NCI-H345 (cell line): ENCODE data around the gene XYLT1.

Experiments
- DNase-seq: peaks from one replicate; lab custom pipeline; 2025; lab: John Stamatoyannopoulos, UW

The XYLT1 gene

GRCh38 chr16:17374668-17375255 is 96.0 kb downstream of the XYLT1 start:
- no peak for DNase-seq

GRCh38 chr16:17373533-17373932 is 97.2 kb downstream of the XYLT1 start:
- no peak for DNase-seq

GRCh38 chr16:17372386-17372785 is 98.4 kb downstream of the XYLT1 start:
- DNase-seq = no peak

- no peak for DNase-seq
Measured at GRCh38 chr16:17371299-17371698, 99.5 kb downstream of the XYLT1 start.

DNA sequence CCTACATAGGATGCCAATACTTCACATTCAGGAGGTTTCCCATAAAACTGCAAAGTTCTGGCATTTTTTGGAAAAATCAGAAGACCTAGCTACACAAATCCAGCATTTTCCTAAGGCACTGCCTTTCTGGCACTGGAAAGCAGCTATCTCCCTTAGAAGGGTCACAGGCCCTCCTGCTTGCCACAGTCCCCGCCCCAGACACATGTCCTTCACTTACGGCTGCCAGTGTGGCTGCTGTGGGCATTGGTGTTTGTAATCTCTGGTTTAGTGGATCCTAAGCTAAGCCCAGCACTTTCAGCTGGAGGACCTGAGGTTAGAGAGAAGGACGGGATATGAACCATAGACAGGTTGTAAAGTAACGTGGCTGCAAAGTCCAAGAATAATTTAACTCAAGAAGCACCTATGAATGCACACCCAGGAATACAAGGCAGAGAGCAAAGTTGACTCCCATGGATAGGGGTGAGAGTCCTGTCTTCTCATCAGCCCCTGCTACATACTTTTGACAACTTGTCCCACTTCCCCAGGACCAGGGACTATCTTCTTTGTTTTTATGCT is 100.0 kb downstream of the XYLT1 start:
- no peak for DNase-seq

DNA sequence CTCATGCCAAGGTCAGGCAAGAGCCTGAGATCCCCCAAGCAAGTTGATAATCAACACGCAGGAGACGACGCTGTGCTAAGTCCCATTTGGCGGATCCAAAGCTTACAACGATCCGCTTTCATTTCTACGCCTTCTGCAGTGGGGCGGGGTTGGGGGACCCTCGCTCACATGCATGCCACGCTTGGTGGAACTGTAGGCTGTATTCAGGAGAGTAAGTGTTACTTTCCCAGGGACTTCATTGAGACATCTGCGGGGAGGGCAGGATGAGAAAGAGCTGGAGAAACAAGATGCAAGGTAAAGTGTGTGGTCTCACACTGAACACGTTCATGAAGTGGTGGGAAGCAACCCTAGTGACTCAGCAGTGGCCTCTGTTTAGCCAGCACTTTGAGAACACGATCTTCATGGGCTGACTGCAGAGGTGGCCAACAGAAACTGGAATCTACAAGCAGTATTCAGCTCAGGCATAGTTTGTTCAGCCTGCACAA is 100.5 kb downstream of the XYLT1 start:
- DNase-seq = no peak

DNA sequence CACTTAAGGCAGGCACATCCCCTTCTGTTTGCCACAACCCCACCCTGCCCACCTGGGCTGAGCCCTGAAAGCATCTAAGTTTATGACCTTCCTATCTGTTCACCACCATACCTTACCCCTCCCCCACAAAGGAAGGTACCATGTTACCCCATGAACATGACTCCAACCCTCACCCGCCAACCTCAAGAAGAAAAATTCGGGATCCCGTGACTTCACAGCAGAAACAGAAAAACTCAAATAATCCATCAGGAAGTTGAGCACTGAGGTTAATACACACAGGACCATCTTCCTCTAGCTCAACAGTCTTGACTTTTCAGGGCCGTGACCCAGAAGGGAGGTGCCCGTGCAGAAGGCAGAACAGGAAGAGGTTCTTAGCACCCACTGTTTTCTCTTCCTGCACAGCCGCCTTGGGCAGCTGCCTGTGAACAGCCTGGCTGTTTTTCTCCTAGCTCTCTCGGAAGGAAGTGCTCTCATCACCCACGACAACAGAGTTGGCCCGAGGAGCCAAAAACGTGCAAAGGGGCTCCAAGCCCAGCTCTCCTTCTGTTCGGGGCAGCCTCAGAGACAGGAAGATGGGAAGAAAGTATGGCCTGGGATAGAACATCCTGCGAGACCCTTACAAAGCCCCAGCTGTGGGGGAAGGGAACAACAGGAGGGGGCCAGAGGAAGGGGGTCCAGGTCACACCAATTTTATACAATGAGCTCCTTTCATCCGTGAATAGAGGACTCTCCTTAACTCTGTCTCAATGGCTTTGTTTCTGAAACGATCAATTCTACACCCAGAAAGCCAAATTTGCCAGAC is 101.1 kb downstream of the XYLT1 start:
- DNase-seq = no peak

- DNase-seq = no peak
Measured at GRCh38 chr16:17368951-17369350, 101.8 kb downstream of the XYLT1 start.

DNA sequence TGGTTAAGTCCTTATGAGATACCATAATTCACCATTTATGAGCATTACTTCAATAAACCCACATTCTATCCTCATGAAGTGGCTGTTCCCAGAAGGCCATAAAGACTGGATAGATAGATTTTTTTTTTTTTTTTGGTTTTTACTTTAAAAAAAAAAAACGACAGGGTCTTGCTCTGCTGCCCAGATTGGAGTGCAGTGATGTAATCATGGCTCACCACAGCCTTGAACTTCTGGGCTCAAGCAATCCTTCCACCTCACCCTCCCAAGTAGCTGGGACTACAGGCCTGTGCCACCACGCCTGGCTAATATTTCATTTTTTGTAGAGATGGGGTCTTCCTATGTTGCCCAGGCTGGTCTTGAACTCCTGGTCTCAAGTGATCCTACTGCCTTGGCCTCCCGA is 102.3 kb downstream of the XYLT1 start:
- DNase-seq = no peak

DNA sequence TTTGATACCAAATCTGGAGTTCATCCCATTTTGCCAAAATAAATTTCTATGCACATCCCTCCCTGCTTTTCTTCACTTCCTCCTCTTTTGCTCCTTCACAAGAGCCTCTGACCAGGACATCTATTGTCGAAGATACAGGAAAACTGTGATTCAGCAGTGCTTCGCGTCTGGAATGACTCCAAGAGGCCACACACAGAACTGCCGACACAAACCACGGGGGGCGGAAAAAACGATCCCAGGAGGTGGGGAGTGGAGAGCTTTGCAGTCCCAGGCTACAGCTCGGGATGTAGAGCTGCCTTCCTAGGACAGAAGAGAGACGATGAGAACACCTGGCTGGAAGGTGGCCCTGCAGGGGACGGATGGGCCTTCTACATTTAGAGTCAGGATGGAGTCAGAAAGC is 102.8 kb downstream of the XYLT1 start:
- DNase-seq = peak; percentile 56

GRCh38 chr16:17367036-17367435 is 103.7 kb downstream of the XYLT1 start:
- DNase-seq = no peak

- DNase-seq = no peak
Measured at GRCh38 chr16:17366299-17366961, 104.3 kb downstream of the XYLT1 start.

GRCh38 chr16:17365591-17366298 is 105.0 kb downstream of the XYLT1 start:
- DNase-seq = no peak

- no peak for DNase-seq
Measured at GRCh38 chr16:17365211-17365541, 105.6 kb downstream of the XYLT1 start.

GRCh38 chr16:17364319-17365210 is 106.2 kb downstream of the XYLT1 start:
- DNase-seq = no peak

- no peak for DNase-seq
Measured at GRCh38 chr16:17362946-17363345, 107.8 kb downstream of the XYLT1 start.

GRCh38 chr16:17362183-17362582 is 108.6 kb downstream of the XYLT1 start:
- peak; percentile 83 for DNase-seq

- no peak for DNase-seq
Measured at GRCh38 chr16:17360693-17361122, 110.1 kb downstream of the XYLT1 start.

GRCh38 chr16:17359788-17360390 is 110.9 kb downstream of the XYLT1 start:
- DNase-seq = no peak

GRCh38 chr16:17358846-17359245 is 111.9 kb downstream of the XYLT1 start:
- no peak for DNase-seq

DNA sequence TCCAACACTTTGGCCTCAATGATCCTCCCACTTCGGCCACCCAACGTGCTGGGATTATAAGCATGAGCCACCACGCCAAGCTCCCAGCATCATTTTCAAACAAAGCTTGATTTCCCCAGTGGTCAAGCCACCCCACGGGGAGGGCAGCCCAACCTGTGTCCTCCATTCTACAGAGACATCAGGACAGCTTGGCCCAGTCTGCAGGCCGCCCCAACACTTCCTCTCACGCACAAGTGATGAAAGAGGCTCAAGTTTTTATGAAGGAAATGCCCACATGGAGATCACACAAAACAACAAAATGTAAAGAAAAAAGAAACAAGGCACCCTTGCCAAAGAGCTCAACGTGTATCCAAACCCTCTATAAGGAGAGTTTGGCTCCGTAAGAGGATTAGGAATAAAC is 112.4 kb downstream of the XYLT1 start:
- DNase-seq = no peak
